ENCODE data around the gene GLRX.

Gene GLRX

GRCh38 chr5:95850391-95850894 lies 27.9 kb upstream of the GLRX start:
- no peaks in the 10 kb centered on the region for H4K20me1 ChIP-seq (ENCODE audit: insufficient read depth, low read length)
- H3K4me1 ChIP-seq (ENCODE audit: low read length), result no peaks in the 10 kb centered on the region
- no peak for DNase-seq
- no peaks in the 10 kb centered on the region for H3K79me2 ChIP-seq (ENCODE audit: low read length)
- H3K9me2 ChIP-seq (replicated peaks; ENCODE audit: insufficient read depth, low read length), result no peaks in the 10 kb centered on the region
- no peaks in the 10 kb centered on the region for H3F3A ChIP-seq (ENCODE audit: insufficient read depth, low read length)
- TF ChIP-seq CTCF (IDR thresholded peaks at IDR 0.05; ENCODE audit: low read length) (no peak), EZH2phosphoT487 (IDR thresholded peaks at IDR 0.05; ENCODE audit: low read length) (no peak), EZH2 (optimal IDR thresholded peaks at IDR 0.05; ENCODE audit: low read depth, low read length) (no peak)
- no peaks in the 10 kb centered on the region for H3K27me3 ChIP-seq (replicated peaks; ENCODE audit: insufficient read depth, low read length)
- no peak overlapping the region for H2AFZ ChIP-seq (ENCODE audit: low read length)
- no peak overlapping the region for H3K27ac ChIP-seq (ENCODE audit: low read length)
- H3K9ac ChIP-seq (ENCODE audit: low read length), result no peak overlapping the region
- no peak overlapping the region for H3K4me3 ChIP-seq (ENCODE audit: low read length)
- H3K4me2 ChIP-seq (ENCODE audit: low read depth, low read length), result no peak overlapping the region
- H3K9me3 ChIP-seq (replicated peaks; ENCODE audit: insufficient read depth, low read length), result no peaks in the 10 kb centered on the region
- H3K36me3 ChIP-seq (replicated peaks; ENCODE audit: insufficient read depth, low read length), result no peaks in the 10 kb centered on the region

- Histone ChIP-seq H3K9ac (ENCODE audit: low read length) (no peak overlapping the region), H3K27me3 (replicated peaks; ENCODE audit: insufficient read depth, low read length) (no peaks in the 10 kb centered on the region), H2AFZ (ENCODE audit: low read length) (no peak overlapping the region), H3K4me2 (ENCODE audit: low read depth, low read length) (no peak overlapping the region), H3K4me1 (ENCODE audit: low read length) (0 out of 2 replicates have a peak, but pooled peaks cover 6% of the 10 kb centered on the region), H3K79me2 (ENCODE audit: low read length) (no peaks in the 10 kb centered on the region), H3K36me3 (replicated peaks; ENCODE audit: insufficient read depth, low read length) (no peaks in the 10 kb centered on the region), H3K27ac (ENCODE audit: low read length) (no peak overlapping the region), H3F3A (ENCODE audit: insufficient read depth, low read length) (no peaks in the 10 kb centered on the region), H3K4me3 (ENCODE audit: low read length) (no peak overlapping the region), H4K20me1 (ENCODE audit: insufficient read depth, low read length) (no peaks in the 10 kb centered on the region), H3K9me2 (replicated peaks; ENCODE audit: insufficient read depth, low read length) (no peaks in the 10 kb centered on the region), H3K9me3 (replicated peaks; ENCODE audit: insufficient read depth, low read length) (no peaks in the 10 kb centered on the region)
- no peak for DNase-seq
- no peak for TF ChIP-seq CTCF (IDR thresholded peaks at IDR 0.05; ENCODE audit: low read length)
- TF ChIP-seq EZH2 (optimal IDR thresholded peaks at IDR 0.05; ENCODE audit: low read depth, low read length), result no peak
Observed at GRCh38 chr5:95848701-95849100, 26.2 kb upstream of the GLRX start.

- no peak for DNase-seq
- Histone ChIP-seq H3K36me3 (replicated peaks; ENCODE audit: insufficient read depth, low read length) (no peaks in the 10 kb centered on the region), H3K4me2 (ENCODE audit: low read depth, low read length) (no peak overlapping the region), H3K4me3 (ENCODE audit: low read length) (no peak overlapping the region), H2AFZ (ENCODE audit: low read length) (no peak overlapping the region), H3K27ac (ENCODE audit: low read length) (no peak overlapping the region), H3K79me2 (ENCODE audit: low read length) (no peaks in the 10 kb centered on the region), H3K9ac (ENCODE audit: low read length) (no peak overlapping the region), H3K27me3 (replicated peaks; ENCODE audit: insufficient read depth, low read length) (no peaks in the 10 kb centered on the region), H4K20me1 (ENCODE audit: insufficient read depth, low read length) (no peaks in the 10 kb centered on the region), H3K9me3 (replicated peaks; ENCODE audit: insufficient read depth, low read length) (no peaks in the 10 kb centered on the region), H3F3A (ENCODE audit: insufficient read depth, low read length) (no peaks in the 10 kb centered on the region), H3K9me2 (replicated peaks; ENCODE audit: insufficient read depth, low read length) (no peaks in the 10 kb centered on the region), H3K4me1 (ENCODE audit: low read length) (peaks cover 19% of the 10 kb centered on the region)
- no peak for TF ChIP-seq CTCF (IDR thresholded peaks at IDR 0.05; ENCODE audit: low read length)
- TF ChIP-seq EZH2 (optimal IDR thresholded peaks at IDR 0.05; ENCODE audit: low read depth, low read length), result no peak
- TF ChIP-seq EZH2phosphoT487 (IDR thresholded peaks at IDR 0.05; ENCODE audit: low read length), result no peak
Observed at GRCh38 chr5:95847261-95847592, 24.7 kb upstream of the GLRX start.

All from MM.1S (cell line).